ENCODE data around the gene PTGES.

PTGES gene

GRCh38 chr9:129740666-129741464 lies 12.0 kb downstream of the PTGES start:
- DNase-seq: no peak

- DNase-seq: no peak
These were observed 12.7 kb downstream of the PTGES start for GRCh38 chr9:129740174-129740573.

- no peak for DNase-seq
These were observed 13.4 kb downstream of the PTGES start for GRCh38 chr9:129739432-129739831.

GRCh38 chr9:129737479-129738274 lies 15.2 kb downstream of the PTGES start:
- peak; percentile 51 for DNase-seq

GRCh38 chr9:129736334-129736733 lies 16.5 kb downstream of the PTGES start:
- DNase-seq: no peak

- DNase-seq: no peak
These were observed 17.3 kb downstream of the PTGES start for GRCh38 chr9:129735546-129735945.

GRCh38 chr9:129733632-129733953 lies 19.2 kb downstream of the PTGES start:
- DNase-seq: no peak

- no peak for DNase-seq
These were observed 19.8 kb downstream of the PTGES start for GRCh38 chr9:129732946-129733631.

GRCh38 chr9:129732100-129732499 lies 20.7 kb downstream of the PTGES start:
- no peak for DNase-seq

GRCh38 chr9:129731477-129732085 lies 21.3 kb downstream of the PTGES start:
- DNase-seq: no peak

GRCh38 chr9:129728744-129729143 lies 24.1 kb downstream of the PTGES start:
- no peak for DNase-seq

GRCh38 chr9:129726322-129727160 lies 26.3 kb downstream of the PTGES start:
- DNase-seq: no peak

- DNase-seq: no peak
These were observed 27.0 kb downstream of the PTGES start for GRCh38 chr9:129725795-129726251.

- no peak for DNase-seq
These were observed 28.2 kb downstream of the PTGES start for GRCh38 chr9:129724456-129725190.

- DNase-seq: no peak
These were observed 29.9 kb downstream of the PTGES start for GRCh38 chr9:129722913-129723312.

- no peak for DNase-seq
These were observed 31.8 kb downstream of the PTGES start for GRCh38 chr9:129720865-129721545.

GRCh38 chr9:129720181-129720864 lies 32.5 kb downstream of the PTGES start:
- DNase-seq: no peak

- no peak for DNase-seq
These were observed 33.7 kb downstream of the PTGES start for GRCh38 chr9:129719135-129719534.

GRCh38 chr9:129718647-129719046 lies 34.2 kb downstream of the PTGES start:
- DNase-seq: no peak

GRCh38 chr9:129717991-129718390 lies 34.9 kb downstream of the PTGES start:
- no peak for DNase-seq

All from activated gamma-delta T cell (primary cell).